HG03342 (cell line): ENCODE data around the gene MAN1B1.
A peak's percentile ranks its signal among the peaks of the same experiment; 100 is the strongest.

ENCODE experiments used
- ATAC-seq: cut with Tn5 transposase; IDR thresholded peaks from one replicate; pipeline ENCODE4 v1.9.1; 2021; ENCODE audit warnings: mild to moderate bottlenecking, moderate library complexity; ENCODE audit not compliant: unreplicated experiment

Gene MAN1B1

DNA sequence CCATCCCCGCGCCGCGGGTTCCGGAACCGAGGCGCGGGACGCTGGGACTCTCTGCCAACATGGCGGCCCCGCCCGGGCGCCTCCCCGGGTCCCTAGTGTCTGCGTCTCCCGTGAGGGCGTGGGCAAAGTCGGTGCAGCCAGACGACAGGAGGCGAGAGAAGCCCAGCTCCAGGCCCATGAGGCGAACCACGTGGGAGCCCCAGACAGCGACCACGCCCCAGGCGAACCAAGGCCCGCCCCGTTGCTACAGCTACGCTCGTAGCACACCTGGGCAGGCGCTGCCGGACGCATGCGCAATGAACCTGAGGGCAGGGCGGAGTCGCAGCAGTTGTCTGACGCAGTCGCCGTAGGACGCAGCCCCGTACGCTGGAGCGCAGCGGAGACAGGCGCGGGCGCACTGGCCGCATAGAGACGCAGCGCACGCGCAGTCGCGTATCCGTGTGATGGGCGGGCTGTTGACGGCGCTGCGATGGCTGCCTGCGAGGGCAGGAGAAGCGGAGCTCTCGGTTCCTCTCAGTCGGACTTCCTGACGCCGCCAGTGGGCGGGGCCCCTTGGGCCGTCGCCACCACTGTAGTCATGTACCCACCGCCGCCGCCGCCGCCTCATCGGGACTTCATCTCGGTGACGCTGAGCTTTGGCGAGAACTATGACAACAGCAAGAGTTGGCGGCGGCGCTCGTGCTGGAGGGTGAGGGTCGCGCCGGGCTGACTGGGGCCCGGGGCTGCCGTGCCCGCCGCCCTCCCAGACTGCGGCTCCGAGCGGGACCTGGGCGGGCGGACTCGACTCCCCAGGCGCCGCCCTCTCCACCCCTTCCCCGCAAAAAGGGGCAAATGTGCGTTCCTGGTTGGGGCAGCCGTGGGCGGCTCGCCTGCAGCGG is at the start of gene MAN1B1:
Gene MAN1B1, plus strand, starts transcription at position 455 of the 878 bp plus-strand sequence. Its CDS starts 15 bp downstream, at position 470.
- ATAC-seq: peak; percentile 67

DNA sequence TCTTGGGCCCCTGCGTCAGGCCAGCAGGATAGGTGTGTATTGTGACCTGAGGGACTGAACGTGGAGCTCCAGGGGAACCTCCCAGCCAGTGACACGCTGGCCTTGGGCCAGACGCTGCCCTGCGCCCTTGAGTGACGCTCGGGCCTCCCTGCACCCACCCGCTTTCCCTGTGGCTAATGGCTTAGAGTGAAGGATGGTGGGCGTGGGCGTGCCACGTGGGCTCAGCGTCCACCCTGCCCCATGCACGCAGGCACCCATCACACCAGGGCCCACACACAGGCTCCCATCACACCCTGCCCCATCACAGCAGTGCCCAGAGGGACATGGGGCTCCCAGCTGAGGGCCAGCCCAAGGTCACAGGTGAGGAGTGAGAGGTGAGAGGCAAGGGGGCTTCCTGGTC is 49.8 kb upstream of the MAN1B1 start:
- no peak for ATAC-seq

DNA sequence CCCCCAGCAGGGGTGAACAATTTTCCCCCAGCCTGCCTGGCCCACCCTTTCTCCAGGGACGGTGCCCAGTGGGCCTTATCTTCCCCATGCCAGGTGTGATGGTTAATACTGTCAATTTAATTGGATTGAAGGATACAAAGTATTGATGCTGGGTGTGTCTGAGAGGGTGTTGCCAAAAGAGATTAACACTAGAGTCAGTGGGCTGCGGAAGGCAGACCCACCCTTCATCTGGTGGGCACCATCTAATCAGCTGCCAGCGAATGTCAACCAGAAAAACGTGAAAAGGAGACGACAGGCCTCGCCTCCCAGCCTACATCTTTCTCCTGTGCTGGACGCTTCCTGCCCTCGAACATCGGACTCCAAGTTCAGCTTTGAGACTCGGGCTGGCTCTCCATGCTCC is 49.3 kb upstream of the MAN1B1 start:
- ATAC-seq: no peak

DNA sequence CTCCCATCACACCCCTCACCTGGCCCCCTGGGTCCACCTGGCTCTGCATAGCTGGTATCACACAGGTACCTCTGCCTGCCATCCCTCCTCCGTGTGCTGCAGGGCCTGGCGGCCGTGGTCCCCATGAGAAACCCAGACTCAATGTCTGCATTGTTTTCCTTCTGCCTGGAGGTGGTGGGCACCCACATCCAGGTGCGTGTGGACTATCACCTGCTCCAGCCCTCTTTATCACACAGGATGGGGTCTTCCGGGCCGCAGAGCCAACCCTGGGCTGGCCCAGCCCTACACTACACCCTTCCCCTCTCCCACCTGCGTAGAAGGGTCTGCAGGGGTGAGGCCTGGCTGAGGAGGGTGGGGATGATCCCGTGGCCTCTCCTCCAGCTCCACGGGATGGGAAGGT is 47.9 kb upstream of the MAN1B1 start:
- ATAC-seq: no peak

DNA sequence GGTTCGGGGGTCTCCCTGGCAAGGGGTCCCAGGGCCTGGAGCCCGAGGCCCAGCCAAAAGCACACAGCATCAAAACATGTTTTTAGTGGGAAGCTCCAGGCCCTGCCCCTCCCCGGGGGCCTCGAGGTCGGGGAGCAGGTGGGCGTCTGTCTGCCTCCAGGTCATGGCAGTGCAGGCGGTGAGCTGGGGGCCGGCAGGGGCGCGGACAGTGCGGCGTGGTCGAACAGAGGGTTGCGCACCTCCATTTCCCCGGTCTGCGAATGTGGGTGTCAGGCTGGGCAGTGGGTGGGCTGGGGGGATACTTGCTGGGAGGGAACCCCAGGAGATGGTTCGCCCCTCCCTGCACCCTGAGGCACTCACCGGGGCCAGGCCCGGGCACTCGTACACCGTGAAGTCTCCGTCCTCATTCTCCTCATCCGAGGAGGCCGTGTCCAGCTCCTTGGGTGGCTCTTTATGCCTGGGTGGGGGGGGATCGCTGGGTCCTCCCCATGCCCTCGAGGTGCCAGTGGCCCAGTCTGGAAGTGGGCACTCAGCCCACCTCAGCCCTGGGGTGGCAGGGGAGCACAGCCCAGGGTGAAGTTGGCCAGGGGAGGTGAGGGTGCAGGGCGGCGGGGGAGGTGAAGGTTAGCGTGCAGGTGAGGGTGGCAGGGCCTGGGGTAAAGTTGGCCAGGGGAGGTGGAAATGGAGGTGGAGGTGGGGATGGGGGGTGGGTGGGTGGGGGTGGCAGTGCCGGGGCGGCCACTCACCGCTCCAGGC is 47.0 kb upstream of the MAN1B1 start:
- no peak for ATAC-seq

DNA sequence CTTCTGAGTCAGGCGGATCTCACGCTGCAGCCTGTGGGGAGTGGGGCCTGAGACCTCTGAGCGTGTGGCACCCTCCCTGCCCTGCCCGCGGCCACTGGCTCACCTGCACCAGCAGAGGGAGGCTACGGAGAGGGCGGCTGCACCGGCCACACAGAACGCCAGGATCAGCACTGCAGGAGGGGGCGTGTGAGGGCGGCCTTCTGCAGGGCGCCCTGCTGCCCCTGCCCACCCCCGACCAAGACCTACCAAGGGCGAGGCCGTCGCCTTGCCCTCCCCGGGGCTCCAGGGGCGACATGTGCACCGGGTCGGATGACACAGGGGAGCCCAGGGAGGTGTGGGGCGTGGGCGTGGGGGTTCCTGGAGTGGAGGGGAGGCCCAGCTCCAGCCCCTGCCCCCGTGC is 46.2 kb upstream of the MAN1B1 start:
- no peak for ATAC-seq

DNA sequence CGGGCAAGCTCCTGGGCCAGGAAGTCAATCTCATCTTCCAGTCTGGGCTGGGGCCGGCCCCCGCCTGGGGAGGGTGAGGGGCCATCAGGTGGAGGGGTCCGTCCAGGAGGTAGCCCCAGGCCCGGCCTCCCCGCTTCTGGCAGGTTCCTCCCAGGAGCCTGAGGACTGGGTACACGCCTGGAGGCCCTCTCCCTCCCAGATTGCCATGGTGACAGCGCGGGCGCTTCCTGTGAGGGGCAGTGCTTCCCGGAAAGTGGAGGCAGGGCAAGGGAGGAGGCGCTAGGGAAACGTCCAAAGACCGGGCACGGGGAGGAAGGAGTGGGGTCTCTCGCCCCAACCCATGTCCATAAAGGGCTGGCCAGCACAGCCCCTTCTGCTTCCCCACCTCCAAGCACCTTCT is 45.7 kb upstream of the MAN1B1 start:
- ATAC-seq: no peak

DNA sequence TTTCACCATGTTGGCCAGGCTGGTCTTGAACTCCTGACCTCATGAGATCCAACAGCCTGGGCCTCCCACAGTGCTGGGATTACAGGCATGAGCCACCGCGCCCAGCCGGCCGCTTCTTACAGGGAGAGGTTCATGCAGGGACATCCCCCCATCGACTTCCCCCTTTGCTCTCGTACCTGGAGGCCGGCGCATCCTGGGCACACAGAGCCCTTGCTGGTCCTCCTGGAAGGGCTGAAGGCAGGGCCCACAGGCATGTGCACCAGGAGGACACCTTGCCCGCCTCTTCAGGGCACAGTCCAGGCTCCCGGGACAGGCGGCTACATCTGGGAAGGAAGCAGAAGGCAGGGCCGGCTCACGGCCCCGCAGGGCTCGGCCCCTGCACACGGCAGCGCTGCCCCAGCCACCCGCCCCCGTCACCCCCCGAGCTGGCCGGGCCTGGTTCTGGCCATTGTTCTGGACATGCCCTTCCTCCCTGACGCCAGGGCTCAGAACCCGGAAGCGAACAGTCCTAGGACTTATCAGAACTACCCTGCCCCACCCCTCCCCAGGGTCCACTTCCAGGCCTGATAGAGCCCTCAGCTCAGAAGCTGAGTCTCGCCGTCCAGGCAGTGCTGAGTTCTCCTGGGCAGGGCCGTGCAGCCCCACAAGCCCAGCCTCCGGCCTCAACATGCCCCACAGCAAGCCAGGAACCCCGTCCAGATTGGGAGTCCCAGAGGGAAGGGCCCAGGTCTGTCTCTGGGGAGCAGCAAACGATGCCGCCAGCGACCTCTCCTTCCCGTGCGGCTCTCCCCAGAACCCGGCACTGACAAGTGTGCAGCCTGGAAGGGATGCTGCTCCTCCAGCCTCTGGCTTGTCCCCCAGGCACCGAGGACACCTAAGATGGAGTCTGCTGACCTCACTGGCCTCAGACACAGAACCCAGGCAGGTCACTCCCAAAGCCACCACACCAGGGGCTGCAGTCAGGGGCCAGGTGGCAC is 43.7 kb upstream of the MAN1B1 start:
- no peak for ATAC-seq

DNA sequence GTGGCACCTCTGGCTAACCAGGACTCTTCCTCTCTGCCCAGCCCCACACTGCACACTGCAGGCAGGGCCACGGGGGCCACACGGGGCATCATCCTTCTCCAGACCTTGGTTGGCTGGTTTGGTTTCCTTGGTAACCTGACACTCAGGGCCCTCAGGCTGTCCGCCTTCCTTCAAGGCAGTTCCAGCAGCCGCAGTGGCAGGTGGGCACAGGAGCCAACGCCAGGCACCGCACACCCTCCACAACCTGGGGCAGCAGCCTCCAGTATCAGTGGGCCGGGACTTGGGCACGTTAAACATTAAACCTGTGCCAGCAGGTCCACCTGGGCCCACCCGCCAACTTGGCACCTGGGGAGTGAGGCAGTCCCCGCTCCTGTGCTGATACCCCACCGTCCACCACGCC is 42.7 kb upstream of the MAN1B1 start:
- no peak for ATAC-seq

DNA sequence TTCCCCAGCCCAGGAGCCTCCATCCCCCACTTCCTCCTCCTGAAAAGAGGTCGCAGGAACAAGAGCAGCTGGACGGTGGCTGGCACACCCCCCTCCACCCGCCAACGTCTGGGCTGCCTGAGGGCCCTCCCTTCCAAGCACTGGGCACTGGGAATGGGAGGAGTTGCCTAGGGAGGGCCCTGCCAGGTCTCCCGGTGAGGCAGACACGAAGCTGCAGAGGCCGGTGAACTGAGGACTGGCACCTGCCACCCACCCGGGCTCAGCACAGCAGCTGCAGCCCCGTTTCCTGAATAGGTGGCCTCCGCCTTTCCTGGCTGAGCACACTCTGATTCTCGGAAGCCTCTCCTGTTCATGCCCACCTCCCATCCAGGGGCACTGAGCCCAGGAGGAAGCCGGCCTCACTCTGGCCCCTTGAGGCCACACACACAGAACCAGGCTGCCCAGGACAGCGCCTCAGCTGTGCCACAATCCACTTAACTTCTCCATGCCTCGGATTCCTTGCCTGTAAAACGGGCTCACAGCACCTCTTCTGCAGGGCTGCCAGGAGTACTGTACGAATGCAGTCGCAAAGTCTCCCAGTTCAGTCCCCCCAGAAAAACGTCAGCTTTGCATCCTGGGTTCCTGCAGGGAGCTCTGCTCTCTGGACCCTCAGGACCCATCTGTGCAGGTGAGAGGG is 42.1 kb upstream of the MAN1B1 start:
- ATAC-seq: no peak

DNA sequence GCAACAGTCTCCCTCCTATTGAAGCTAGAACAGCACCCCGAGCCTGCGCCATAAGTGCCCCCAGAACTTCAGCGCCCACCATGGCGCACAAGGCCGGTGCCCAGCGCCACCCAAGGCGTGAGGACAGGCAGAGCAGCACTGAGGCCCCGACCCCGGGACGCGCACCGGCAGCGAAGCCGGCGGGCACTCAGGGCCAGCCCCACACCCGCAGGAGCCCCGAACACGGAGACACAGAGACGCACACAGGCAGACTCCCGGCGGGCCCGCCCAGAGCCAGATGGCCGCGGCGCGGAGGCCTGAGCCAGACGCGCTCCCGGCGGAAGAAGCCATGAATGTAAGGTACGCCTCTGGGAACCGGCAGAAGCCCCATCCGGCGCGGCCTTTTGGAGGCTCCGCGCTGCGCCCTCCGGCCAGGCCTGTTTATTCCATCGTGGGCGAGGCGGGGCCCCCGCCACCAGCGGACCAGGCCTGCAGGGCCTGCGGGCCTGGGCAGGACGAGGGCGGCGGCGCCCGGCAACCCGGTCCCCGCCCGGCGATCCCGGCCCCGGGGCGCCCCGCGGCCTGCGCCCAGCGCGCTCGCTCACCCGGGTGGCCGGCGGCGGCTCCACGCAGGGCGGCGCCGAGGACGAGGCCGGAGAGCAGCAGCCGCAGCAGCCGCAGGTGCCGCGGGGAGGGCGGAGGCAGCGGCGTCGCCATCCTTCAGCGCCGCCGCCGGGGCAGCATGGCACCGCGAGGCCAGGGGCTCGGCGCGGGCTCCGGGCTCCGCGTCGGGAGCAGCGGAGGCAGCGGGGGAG is 41.3 kb upstream of the MAN1B1 start:
- no peak for ATAC-seq

DNA sequence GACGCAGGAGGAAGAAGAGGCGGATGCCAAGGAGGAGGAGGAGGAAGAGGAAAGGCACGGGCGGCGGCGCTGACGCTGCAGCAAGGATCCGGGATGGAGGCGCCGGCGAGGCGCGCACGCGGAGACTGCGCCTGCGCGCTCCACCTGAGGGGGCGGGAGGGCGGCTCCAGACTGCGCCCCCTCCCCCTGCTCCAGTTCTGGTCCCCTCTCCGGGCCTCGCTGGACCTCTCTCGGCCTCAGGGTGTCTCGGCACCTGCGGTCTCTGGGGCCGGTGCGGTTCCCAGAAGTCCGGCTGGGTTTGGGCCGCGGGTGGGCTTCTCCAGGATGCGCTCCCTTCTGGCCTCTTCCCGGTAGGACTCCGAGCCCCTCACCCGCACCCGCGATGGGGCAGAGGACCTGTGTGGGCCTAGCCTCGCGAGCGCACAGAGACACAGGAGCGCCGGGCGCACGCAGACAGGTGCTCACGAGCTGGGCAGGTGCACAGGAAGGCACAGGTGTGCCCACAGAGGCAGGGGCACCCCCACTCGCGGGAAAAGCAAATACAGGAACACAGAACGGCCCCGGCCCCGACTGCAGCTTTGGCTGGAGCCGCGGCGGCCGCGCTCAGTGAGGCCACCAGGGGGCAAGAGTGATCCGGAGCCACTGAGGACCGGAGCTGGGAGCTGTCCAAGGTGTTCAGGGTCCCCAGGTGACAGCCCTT is 40.5 kb upstream of the MAN1B1 start, which contains the start of gene NPDC1:
Gene NPDC1, minus strand, starts transcription at position 90 of the 700 bp plus-strand sequence. CDS start 188 bp downstream, outside the sequence.
- ATAC-seq: no peak

DNA sequence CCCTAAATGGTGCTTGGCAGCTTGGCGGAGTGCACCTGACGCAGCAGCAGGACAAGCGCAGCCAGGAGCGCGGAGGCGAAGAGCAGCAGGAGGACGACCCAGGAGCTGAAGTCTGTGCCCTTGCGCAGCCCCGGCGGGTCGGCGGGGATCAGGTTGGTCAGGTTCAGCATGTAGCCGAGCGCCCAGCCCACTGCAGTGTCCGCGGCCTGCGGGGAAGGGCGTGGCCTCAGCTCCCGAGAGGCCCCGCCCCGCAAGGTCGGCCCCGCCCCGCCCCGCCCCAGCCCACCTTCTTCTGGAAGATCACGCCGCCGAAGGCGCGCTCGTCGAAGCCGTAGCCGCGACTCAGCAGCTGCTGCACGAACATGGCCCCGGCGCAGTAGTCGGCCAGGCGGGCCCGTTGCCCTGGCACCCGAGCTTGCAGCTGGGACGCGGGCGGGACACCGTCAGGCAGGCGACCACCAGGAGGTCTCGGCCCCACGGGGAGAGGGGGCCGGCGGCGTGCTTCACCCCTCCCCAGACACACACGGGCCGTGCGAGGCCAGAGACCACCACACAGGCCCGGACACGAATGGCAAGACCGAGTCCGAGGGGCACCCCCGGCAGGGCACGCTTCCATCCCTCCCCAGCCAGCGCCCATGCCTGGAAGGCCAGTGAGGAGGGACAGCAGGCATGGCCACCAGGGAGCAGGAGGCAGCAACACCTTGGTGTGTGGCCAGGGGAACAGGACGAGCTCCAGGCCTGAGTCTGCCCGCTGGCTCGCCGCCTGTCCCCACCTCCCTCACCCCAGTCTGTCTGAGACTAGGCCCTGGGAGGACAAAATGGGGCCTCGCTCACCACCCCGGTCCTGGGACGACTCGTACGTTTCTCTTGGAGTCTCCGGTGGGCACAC is 37.9 kb upstream of the MAN1B1 start:
- no peak for ATAC-seq

DNA sequence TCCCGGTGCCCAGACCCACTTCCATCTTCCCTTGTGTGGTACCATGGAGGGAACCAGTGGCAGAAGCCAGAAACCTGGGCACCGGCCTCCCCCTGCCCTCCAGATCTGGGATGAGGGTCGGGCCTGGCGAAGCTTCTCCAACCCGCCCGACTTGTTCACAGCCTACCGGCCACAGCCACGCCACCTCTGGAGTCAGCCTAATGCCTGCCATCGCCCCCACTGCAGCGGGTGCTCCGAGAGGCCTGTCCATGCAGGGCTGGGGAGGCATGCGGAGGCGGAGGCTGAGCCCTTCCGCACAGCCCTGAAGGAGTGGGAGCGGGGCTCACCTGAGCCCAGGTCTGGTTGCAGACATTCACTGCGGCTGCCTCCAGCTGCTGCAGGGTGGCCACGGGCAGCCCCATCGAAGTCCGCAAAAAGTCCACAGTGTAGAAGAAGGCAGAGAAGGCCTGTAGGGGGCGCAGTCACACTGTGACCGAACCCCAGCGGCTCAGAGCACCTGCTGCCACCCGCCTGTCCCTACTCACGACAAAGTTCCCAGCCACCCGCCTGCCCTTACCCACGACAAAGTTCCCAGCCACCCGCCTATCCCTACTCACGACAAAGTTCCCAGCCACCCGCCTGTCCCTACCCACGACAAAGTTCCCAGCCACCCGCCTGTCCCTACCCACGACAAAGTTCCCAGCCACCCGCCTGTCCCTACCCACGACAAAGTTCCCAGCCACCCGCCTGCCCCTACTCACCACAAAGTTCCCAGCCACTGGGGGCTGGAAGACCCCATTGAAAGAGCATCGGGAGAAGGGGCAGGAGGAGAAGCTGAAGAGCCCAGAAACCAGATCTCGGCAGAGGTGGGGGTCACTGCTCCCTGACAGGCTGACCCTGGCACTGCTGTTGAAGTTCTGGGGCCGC is 37.0 kb upstream of the MAN1B1 start:
- no peak for ATAC-seq

DNA sequence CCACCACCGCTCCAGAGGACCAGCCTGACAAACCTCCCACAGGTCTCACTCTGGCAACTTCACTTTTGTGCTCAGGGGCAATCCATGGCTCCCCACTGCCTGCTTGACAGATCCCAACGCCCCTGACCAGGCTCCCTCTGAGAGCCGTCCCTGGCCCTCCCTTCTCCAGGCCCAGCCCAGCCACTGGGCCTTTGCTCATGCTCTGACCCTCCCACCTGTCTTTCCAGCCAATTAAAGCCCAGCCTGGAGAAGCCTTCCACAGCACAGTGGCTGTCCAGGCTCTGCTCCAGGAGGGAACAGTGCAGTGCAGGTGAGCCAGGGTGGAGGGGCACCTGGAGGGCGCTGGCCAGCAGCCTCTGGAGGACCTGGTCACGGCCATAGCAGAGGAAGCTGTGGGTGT is 36.2 kb upstream of the MAN1B1 start:
- ATAC-seq: no peak

DNA sequence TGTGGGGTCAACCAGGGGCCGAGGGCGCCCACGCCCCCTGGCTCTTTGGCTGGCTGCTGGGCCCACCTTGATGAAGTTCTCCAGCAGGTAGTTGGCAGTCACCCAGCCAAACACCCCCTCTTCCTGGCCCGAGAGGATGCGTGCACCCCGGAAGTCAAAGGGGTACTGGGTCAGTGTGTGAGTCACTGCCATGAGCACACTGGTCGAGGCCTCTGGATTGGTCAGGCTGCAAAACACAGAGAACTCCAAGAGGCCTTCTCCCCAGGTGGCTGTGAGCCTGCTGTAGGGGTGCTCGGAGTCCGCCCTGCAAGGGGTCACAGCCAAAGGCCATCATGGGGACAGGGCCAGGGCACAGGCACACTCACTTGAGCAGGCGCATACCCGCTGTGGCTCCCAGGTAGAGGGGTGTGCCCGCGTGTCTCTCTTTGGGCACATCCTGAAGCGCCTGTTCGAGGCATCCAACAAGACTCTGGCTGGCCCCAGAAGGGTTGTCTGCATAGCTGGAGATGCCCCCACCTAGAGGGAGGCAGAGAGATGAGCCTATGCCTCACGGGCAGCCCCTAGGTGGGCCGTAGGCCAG is 35.5 kb upstream of the MAN1B1 start:
- no peak for ATAC-seq

DNA sequence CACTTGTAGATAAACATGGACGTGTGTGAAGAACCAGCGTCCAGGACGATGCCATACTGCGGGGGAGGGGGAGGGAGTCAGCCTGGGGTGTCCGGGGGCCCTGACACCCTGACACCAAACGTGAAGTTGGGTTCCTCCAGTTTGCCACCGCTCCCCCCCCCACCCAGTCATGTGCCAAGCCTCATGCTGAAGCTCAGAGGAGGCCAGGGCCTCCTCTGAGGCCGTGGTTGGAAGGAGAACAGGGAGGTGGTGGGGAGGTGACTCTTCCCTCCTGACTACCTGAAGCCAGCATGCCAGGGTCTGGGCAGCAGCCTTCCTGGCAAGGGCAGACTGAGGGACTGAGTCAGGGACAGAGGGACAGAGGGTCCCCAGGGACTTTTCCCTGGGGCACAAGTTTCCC is 34.5 kb upstream of the MAN1B1 start:
- ATAC-seq: no peak
